Mucosa of rectum (tissue), 2 donors: Measurements from ENCODE around the gene ERCC4.

Experiments used
- H3K27ac ChIP-seq, 2 donors: one replicate each; pipeline ENCODE4 v1.7.0; 2013; ENCODE audit warnings: inconsistent platforms in 2 of 2, low read depth in 2 of 2, low read length in 2 of 2
- H3K27me3 ChIP-seq, 2 donors: one replicate each; pipeline ENCODE4 v1.7.0; 2013; ENCODE audit warnings: low read length in 2 of 2; ENCODE audit not compliant: control insufficient read depth in 2 of 2, insufficient read depth in 2 of 2
- H3K36me3 ChIP-seq, 2 donors: one replicate each; pipeline ENCODE4 v1.7.0; 2013; ENCODE audit warnings: low read length in 2 of 2; ENCODE audit not compliant: control insufficient read depth in 2 of 2, insufficient read depth in 2 of 2
- H3K4me1 ChIP-seq, 2 donors: one replicate each; pipeline ENCODE4 v1.7.0; 2013; ENCODE audit warnings: low read length in 2 of 2, mild to moderate bottlenecking in 1 of 2; ENCODE audit not compliant: control insufficient read depth in 2 of 2, insufficient read depth in 2 of 2
- H3K4me3 ChIP-seq, 2 donors: one replicate each; pipeline ENCODE4 v1.7.0; 2013; ENCODE audit warnings: low read length in 2 of 2
- H3K9ac ChIP-seq, 2 donors: one replicate each; pipeline ENCODE4 v1.7.0; 2013; ENCODE audit warnings: low read length in 2 of 2, low read depth in 1 of 2, mild to moderate bottlenecking in 1 of 2
- H3K9me3 ChIP-seq, 2 donors: one replicate each; pipeline ENCODE4 v1.7.0; 2013; ENCODE audit warnings: low read length in 2 of 2; ENCODE audit not compliant: control insufficient read depth in 2 of 2
- donor health status: healthy.
- donor health status: Normal muscosa, but diverticular disease.

The ERCC4 gene

DNA sequence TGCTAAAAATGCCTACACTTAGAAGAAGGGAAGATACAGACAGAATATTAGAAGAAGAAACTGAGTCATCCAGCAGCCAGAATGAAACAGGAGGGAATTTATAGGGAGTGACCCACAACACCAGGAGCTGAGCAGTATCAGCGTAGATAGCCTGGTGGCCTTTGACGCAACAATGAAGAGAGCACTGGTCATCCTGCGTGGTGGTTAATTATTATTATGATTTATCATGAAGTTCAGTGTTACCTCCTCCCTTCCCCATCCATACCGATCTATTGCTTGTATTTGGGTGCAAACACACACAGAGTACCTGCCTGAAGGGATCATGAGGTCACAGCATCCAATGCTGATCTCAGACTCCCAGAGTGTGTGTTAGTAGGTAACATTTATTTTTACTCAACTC is 38.5 kb downstream of the ERCC4 start:
- Histone ChIP-seq H3K4me3 (no peak overlapping the region), H3K27me3 (no peaks in the 10 kb centered on the region), H3K4me1 (peaks cover 2 to 11% of the 10 kb centered on the region in 2 donors), H3K9ac (no peak overlapping the region), H3K9me3 (no peaks in the 10 kb centered on the region), H3K36me3 (no peaks in the 10 kb centered on the region), H3K27ac (no peak overlapping the region)

DNA sequence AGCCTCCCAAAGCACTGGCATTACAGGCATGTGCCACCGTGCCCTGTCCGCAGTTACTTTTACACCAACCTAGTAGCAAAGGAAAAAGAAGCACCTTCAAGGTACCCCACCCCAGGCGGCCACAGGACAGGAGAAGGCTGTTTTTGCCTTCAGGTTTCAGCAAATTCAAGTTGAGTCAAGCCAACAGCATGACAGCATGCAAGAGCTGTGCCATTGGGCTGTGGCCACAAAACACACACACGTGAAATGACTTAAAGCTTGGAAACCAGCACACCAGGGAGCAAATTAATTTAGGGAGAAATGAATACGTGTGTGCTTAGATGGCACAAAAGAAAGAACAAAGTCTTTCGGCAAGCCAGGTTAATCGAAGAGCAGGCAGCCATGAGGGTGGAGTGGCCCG is 39.7 kb downstream of the ERCC4 start:
- Histone ChIP-seq H3K9ac (no peak overlapping the region), H3K36me3 (no peaks in the 10 kb centered on the region), H3K4me3 (no peak overlapping the region), H3K27ac (no peak overlapping the region), H3K4me1 (peaks cover 2 to 11% of the 10 kb centered on the region in 2 donors), H3K9me3 (no peaks in the 10 kb centered on the region), H3K27me3 (no peaks in the 10 kb centered on the region)

DNA sequence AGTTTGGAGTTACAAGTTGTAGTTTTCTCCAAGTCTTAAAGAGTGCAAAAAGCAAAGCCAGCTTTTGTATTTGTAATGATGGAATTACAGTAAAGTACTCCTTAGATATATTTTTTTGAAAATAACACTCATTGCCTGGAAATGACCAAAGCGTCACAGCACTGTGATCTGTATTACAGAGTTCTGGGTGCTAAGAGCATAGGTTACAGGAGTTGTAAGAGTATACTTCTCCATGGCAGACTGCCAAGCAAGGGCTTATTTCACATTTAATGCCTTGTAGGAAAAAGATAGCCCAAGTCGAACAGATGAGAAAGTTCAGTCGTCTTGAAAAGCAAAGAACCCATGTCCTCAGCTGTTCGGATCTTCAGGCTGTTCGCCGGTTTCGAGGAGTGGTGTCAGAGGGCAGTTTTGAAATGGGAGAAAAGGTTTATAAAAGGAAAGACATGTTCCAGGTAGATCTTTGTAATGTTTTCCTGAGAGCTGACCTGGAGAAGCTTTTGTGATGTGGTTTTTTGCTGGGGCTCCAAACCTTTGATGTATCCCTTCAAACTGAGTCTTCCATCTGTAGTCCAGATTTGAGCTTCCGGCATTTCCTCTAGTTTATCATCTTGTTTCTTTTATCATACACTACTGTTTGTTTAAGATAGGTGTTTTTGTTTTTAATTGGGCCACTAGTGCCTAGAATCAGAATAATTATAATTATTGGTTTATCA is 41.3 kb downstream of the ERCC4 start:
- H3K27me3 ChIP-seq: no peaks in the 10 kb centered on the region
- no peaks in the 10 kb centered on the region for H3K9me3 ChIP-seq
- peaks cover 2 to 11% of the 10 kb centered on the region in 2 donors for H3K4me1 ChIP-seq
- H3K9ac ChIP-seq: no peak overlapping the region
- H3K36me3 ChIP-seq: no peaks in the 10 kb centered on the region
- no peak overlapping the region for H3K4me3 ChIP-seq
- no peak overlapping the region for H3K27ac ChIP-seq

DNA sequence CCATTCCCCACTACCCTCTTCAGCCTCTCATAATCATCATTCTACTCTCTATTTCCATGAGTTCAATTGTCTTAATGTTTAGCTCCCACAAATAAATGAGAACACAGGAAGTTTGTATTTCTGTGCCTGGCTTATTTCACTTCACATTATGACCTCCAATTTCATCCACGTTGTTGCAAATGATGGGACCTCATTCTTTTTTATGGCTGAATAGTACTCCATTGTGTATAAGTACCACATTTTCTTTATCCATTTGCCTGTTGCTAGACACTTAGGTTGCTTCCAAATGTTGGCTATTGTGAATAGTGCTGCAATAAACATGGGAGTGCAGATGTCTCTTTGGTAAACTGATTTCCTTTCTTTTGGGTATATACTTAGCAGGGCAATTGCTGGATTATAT is 42.3 kb downstream of the ERCC4 start:
- H3K4me3 ChIP-seq: no peak overlapping the region
- H3K27ac ChIP-seq: no peak overlapping the region
- H3K9me3 ChIP-seq: no peaks in the 10 kb centered on the region
- H3K36me3 ChIP-seq: no peaks in the 10 kb centered on the region
- no peaks in the 10 kb centered on the region for H3K27me3 ChIP-seq
- H3K9ac ChIP-seq: no peak overlapping the region
- peaks cover 2 to 8% of the 10 kb centered on the region in 2 donors for H3K4me1 ChIP-seq

DNA sequence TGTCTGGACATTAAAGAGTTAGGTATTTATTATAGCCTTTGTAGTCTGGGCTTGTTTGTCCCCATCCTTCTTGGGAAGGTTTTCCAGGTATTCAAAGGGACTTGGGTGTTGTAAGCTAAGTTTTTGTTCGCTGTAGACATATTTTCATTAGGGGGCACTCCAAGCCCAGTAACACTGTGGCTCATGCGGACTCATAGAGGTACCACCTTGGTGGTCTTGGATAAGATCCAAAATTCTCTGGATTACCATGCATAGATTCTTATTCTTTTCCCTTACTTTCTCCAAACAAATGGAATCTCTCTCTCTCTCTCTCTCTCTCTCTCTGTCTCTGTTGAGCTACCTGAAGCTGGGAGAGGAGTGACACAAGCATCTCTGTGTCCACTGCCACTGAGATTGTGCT is 48.9 kb downstream of the ERCC4 start:
- Histone ChIP-seq H3K27me3 (no peaks in the 10 kb centered on the region), H3K9ac (no peak overlapping the region), H3K4me3 (no peak overlapping the region), H3K27ac (no peak overlapping the region), H3K9me3 (no peaks in the 10 kb centered on the region), H3K36me3 (no peaks in the 10 kb centered on the region), H3K4me1 (no peaks in the 10 kb centered on the region)

DNA sequence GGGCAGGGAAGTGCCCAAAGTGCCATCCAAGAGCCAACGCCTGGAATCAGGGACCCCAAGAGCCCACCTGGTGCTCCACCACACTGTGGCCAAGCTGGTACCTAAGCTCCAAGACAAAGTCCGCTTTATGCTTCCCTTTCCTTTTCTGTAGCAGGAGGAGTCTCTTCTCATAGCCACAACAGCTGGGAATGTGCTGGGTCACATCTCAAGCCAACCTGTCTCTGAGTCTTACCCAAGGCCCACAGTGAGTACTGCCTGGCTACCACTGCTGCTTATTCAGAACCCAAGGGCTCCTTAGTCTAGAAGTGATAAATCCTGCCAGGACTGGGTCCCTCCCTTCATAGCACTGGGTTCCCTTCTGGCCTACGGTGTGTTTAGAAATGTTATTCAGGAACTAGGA is 49.8 kb downstream of the ERCC4 start:
- no peaks in the 10 kb centered on the region for H3K36me3 ChIP-seq
- no peaks in the 10 kb centered on the region for H3K4me1 ChIP-seq
- no peaks in the 10 kb centered on the region for H3K9me3 ChIP-seq
- H3K9ac ChIP-seq: no peak overlapping the region
- no peak overlapping the region for H3K27ac ChIP-seq
- H3K4me3 ChIP-seq: no peak overlapping the region
- H3K27me3 ChIP-seq: no peaks in the 10 kb centered on the region

DNA sequence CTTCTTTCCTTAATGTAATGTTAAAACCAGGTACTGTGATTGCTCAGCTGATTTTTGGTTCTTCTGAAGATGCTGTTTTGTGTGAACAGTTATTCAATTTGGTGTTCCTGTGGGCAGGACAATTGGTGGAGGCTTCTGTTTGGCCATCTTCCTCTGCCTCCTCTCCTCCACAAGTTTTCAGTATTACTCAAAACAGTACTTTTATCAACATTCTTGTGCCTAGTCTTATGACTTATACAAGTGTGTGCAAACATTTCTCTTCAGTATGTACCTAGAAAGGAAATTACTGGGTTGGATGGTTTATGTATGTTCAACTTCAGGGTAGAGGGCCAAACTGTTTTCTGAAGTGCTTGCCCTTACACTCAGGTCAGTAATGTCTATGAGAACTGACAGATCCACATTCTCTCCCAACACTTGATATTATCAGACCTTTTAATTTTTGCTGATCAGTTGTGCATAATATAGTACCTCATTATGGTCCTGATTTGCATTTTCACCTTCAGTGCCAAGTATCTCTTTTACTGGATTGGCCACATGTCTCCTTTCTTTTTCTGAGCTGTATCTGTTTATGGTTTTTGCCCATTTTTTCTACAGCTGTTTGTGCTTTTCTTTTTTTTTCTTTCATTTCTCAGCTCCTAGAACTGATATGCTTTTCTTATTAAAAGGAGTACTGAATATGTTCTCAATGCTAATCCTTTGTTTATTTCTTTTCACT is 50.9 kb downstream of the ERCC4 start:
- Histone ChIP-seq H3K36me3 (no peaks in the 10 kb centered on the region), H3K4me3 (no peak overlapping the region), H3K27me3 (no peaks in the 10 kb centered on the region), H3K27ac (no peak overlapping the region), H3K4me1 (no peaks in the 10 kb centered on the region), H3K9ac (no peak overlapping the region), H3K9me3 (no peaks in the 10 kb centered on the region)

DNA sequence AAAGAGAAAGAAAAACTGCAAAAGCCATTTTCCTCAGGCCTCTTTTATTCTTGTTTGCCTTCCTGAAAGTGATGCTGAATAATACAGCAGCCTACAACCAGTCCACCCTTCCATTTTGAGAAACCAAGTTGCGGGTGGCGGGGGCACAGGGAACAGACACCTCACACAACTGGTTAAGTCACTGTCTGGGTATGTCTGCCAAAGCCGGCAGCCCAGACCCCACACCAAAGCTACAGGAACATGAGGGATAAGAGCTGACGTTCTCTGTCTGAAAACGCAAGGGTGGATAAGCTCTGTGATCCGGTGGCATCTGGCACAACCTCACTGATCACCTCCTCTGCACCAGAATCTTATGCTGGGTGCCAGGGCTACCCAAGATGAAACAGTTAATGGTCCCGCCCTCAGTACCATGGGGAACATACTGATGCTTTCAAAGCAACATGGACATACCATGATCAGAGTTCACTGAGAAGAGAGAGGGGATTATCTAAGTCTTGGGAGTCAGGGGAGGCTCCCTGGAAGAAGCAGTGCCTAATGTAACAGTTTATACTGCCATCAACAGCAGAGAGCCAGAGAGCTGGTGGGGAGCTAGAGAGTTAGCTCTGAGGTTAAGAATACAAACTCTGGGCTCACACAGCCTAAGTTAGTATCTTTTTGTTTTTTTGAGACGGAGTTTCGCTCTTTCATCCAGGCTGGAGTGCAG is 53.5 kb downstream of the ERCC4 start:
- Histone ChIP-seq H3K4me3 (no peak overlapping the region), H3K9me3 (no peaks in the 10 kb centered on the region), H3K4me1 (no peaks in the 10 kb centered on the region), H3K36me3 (no peaks in the 10 kb centered on the region), H3K9ac (no peak overlapping the region), H3K27ac (no peak overlapping the region), H3K27me3 (no peaks in the 10 kb centered on the region)

DNA sequence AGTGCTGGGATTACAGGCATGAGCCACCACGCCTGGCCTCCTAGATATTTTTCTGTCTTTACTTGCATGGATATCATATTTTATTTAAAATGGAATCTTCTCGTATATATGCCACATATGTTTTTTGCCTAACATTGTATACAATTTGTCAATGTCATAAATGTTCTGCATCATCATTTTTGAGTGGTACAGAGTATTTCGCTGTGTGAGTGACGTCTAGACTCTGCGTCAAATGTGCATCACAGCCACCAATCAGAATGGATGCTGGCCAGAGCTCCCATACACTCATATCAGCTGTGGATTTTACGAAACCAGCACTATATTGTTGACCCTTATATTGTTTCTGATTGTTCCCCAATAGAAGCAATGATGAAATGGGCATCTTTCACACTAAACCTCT is 57.2 kb downstream of the ERCC4 start:
- Histone ChIP-seq H3K27ac (no peak overlapping the region), H3K36me3 (no peaks in the 10 kb centered on the region), H3K9me3 (no peaks in the 10 kb centered on the region), H3K4me1 (no peaks in the 10 kb centered on the region), H3K9ac (no peak overlapping the region), H3K4me3 (no peak overlapping the region), H3K27me3 (no peaks in the 10 kb centered on the region)

DNA sequence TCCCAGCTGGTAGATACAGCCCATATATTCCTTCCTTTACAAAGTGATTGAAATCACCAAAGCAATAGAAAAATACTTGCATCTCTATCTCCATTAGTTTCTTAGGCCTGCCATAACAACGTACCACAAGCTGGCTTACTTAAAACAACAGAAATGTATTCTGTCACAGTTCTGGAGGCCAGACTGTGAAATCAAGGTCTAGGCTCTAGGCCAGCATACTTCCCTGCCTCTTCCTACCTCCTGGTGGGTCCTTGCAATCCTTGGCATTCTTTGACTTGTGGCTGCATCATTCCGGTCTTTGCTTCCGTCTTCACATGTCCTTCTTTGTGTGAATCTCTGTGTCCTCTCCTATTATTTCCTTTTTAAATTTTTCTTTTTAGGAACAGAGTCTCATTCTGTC is 62.5 kb downstream of the ERCC4 start:
- H3K9ac ChIP-seq: no peak overlapping the region
- no peaks in the 10 kb centered on the region for H3K4me1 ChIP-seq
- H3K27me3 ChIP-seq: no peaks in the 10 kb centered on the region
- H3K9me3 ChIP-seq: no peaks in the 10 kb centered on the region
- no peak overlapping the region for H3K4me3 ChIP-seq
- no peaks in the 10 kb centered on the region for H3K36me3 ChIP-seq
- no peak overlapping the region for H3K27ac ChIP-seq
